IMR-90 (cell line): ENCODE results near the gene GCGR. TPM values are rescaled to one million over a fixed set of nuclear protein-coding genes. Genes with fewer than 3 reads are reported as not detected.

Experiments
- ATAC-seq: fragments of 200-7000 bp; cut with Tn5 transposase; 2 replicates; pipeline ENCODE4 v1.9.1; 2020; ENCODE audit warnings: low read depth, mild to moderate bottlenecking, moderate library complexity
- BruUV-seq: library from RNA; stranded (reverse); fragments of 400-500 nt; replicated peaks from 2 replicates; lab custom pipeline; 2021; lab: Mats Ljungman, UMichigan
- CTCF ChIA-PET: fragments of 300-600 bp; formaldehyde crosslinking; extraction: SDS; loops from one replicate; lab custom pipeline; 2021; ENCODE audit warnings: antibody characterized with exemption; lab: Yijun Ruan, JAX
- POLR2A ChIA-PET: fragments of 300-600 bp; sonication (Branson Sonifier 250); formaldehyde crosslinking; loops from one replicate; lab custom pipeline; 2022; ENCODE audit warnings: antibody characterized with exemption; ENCODE audit not compliant: unreplicated experiment; lab: Charles Lee
- DNase-seq: peaks from one replicate; pipeline ENCODE4 v3.0.0; 2013
- H2AFZ ChIP-seq: replicated peaks from 2 replicates; pipeline ENCODE3; 2013; ENCODE audit warnings: low read length, mild to moderate bottlenecking; ENCODE audit not compliant: poor library complexity
- H2AK5ac ChIP-seq: 2 replicates; pipeline ENCODE4 v1.6.1; 2013; ENCODE audit warnings: low read depth, low read length, inconsistent platforms
- H2AK9ac ChIP-seq: replicated peaks from 2 replicates; pipeline ENCODE3; 2013; ENCODE audit warnings: mild to moderate bottlenecking, low read depth, low read length, moderate library complexity; ENCODE audit not compliant: poor library complexity
- H2BK120ac ChIP-seq: 2 replicates; pipeline ENCODE4 v1.6.1; 2013; ENCODE audit warnings: low read depth, low read length, inconsistent platforms
- H2BK15ac ChIP-seq: 3 replicates; pipeline ENCODE4 v1.6.1; 2013; ENCODE audit warnings: low read depth, low read length, inconsistent platforms
- H2BK20ac ChIP-seq: 2 replicates; pipeline ENCODE4 v1.6.1; 2013; ENCODE audit warnings: low read depth, mild to moderate bottlenecking, inconsistent platforms, low read length, moderate library complexity
- H2BK5ac ChIP-seq: 2 replicates; pipeline ENCODE4 v1.6.1; 2013; ENCODE audit warnings: mild to moderate bottlenecking, low read depth, low read length, inconsistent platforms; ENCODE audit not compliant: poor library complexity, severe bottlenecking
- H3K14ac ChIP-seq: replicated peaks from 2 replicates; pipeline ENCODE4 v1.6.1; 2013; ENCODE audit warnings: low read depth, low read length, inconsistent platforms
- H3K18ac ChIP-seq: 2 replicates; pipeline ENCODE4 v1.6.1; 2013; ENCODE audit warnings: low read depth, low read length, control low read depth
- H3K23ac ChIP-seq: 2 replicates; pipeline ENCODE4 v1.6.1; 2013; ENCODE audit warnings: low read depth, low read length, inconsistent platforms
- H3K27ac ChIP-seq: 2 replicates; pipeline ENCODE4 v1.5.1; 2013; ENCODE audit warnings: mild to moderate bottlenecking, control low read depth, low read length; ENCODE audit not compliant: insufficient read depth
- H3K27me3 ChIP-seq: 2 replicates; pipeline ENCODE4 v1.6.1; 2013; ENCODE audit warnings: low read length; ENCODE audit not compliant: control insufficient read depth, insufficient read depth
- H3K36me3 ChIP-seq: 2 replicates; pipeline ENCODE4 v1.6.1; 2013; ENCODE audit warnings: low read length, mixed read lengths; ENCODE audit not compliant: control insufficient read depth, insufficient read depth
- H3K4ac ChIP-seq: 2 replicates; pipeline ENCODE4 v1.6.1; 2013; ENCODE audit warnings: low read depth, low read length, inconsistent platforms
- H3K4me1 ChIP-seq: 2 replicates; pipeline ENCODE4 v1.6.1; 2013; ENCODE audit warnings: low read length, mixed read lengths; ENCODE audit not compliant: control insufficient read depth, insufficient read depth
- H3K4me2 ChIP-seq: 2 replicates; pipeline ENCODE4 v1.6.1; 2013; ENCODE audit warnings: low read depth, mild to moderate bottlenecking, control low read depth, low read length, moderate library complexity
- H3K4me3 ChIP-seq: 2 replicates; pipeline ENCODE4 v1.5.1; 2013; ENCODE audit warnings: low read depth, mild to moderate bottlenecking, control low read depth, low read length, moderate library complexity; ENCODE audit not compliant: insufficient read depth
- H3K56ac ChIP-seq: 2 replicates; pipeline ENCODE4 v1.6.1; 2013; ENCODE audit warnings: low read length, inconsistent platforms; ENCODE audit not compliant: insufficient read depth; ENCODE audit errors: extremely low read depth
- H3K79me1 ChIP-seq, 2 experiments: 2 replicates each; pipeline ENCODE4 v1.6.1; 2013; ENCODE audit warnings: low read length in 2 of 2, inconsistent platforms in 1 of 2, low read depth in 1 of 2
- H3K9ac ChIP-seq: 2 replicates; pipeline ENCODE4 v1.6.1; 2013; ENCODE audit warnings: low read depth, low read length, control low read depth
- H3K9me1 ChIP-seq: 2 replicates; pipeline ENCODE4 v1.6.1; 2013; ENCODE audit warnings: low read length, inconsistent platforms; ENCODE audit not compliant: insufficient read depth
- H3K9me3 ChIP-seq: 2 replicates; pipeline ENCODE4 v1.6.1; 2013; ENCODE audit warnings: low read length; ENCODE audit not compliant: control insufficient read depth, insufficient read depth
- H4K20me1 ChIP-seq: 2 replicates; pipeline ENCODE4 v1.6.1; 2013; ENCODE audit warnings: low read length, inconsistent platforms; ENCODE audit not compliant: insufficient read depth
- H4K5ac ChIP-seq: 2 replicates; pipeline ENCODE4 v1.6.1; 2013; ENCODE audit warnings: mild to moderate bottlenecking, low read depth, low read length, control low read depth
- H4K8ac ChIP-seq, 2 experiments: 2 replicates each; pipeline ENCODE4 v1.6.1; 2013; ENCODE audit warnings: low read depth in 2 of 2, low read length in 2 of 2, control low read depth in 1 of 2, inconsistent platforms in 1 of 2
- H4K91ac ChIP-seq: 2 replicates; pipeline ENCODE4 v1.6.1; 2013; ENCODE audit warnings: low read depth, low read length, inconsistent platforms; ENCODE audit not compliant: insufficient read depth
- BHLHE40 ChIP-seq: fragments of 150-350 bp; IDR thresholded peaks from 2 replicates; pipeline ENCODE4 v1.6.1; 2016; ENCODE audit warnings: mild to moderate bottlenecking, low read depth, low read length
- CEBPB ChIP-seq: IDR thresholded peaks from 2 replicates; pipeline ENCODE4 v1.6.1; 2012; ENCODE audit warnings: low read depth, low read length, improper control_type of control experiment
- CHD1 ChIP-seq: IDR thresholded peaks from 2 replicates; pipeline ENCODE4 v1.6.1; 2012; ENCODE audit warnings: low read depth, low read length, improper control_type of control experiment
- MAFK ChIP-seq: IDR thresholded peaks from 2 replicates; pipeline ENCODE4 v1.6.1; 2012; ENCODE audit warnings: low read depth, low read length, improper control_type of control experiment
- MAZ ChIP-seq: IDR thresholded peaks from 2 replicates; pipeline ENCODE4 v1.6.1; 2012; ENCODE audit warnings: low read depth, mild to moderate bottlenecking, low read length, improper control_type of control experiment, moderate library complexity, borderline replicate concordance
- MXI1 ChIP-seq: IDR thresholded peaks from 2 replicates; pipeline ENCODE4 v1.6.1; 2012; ENCODE audit warnings: low read depth, mild to moderate bottlenecking, low read length, moderate library complexity, borderline replicate concordance
- NFE2L2 ChIP-seq: fragments of 150-350 bp; IDR thresholded peaks from 2 replicates; pipeline ENCODE4 v1.6.1; 2016; ENCODE audit warnings: low read depth, mild to moderate bottlenecking, low read length
- POLR2A ChIP-seq: IDR thresholded peaks from 2 replicates; pipeline ENCODE4 v1.6.1; 2012; ENCODE audit warnings: mild to moderate bottlenecking, low read depth, low read length
- RAD21 ChIP-seq: IDR thresholded peaks from 2 replicates; pipeline ENCODE4 v1.6.1; 2012; ENCODE audit warnings: low read length, improper control_type of control experiment
- RCOR1 ChIP-seq: IDR thresholded peaks from 2 replicates; pipeline ENCODE4 v1.6.1; 2012; ENCODE audit warnings: mild to moderate bottlenecking, low read length, improper control_type of control experiment; ENCODE audit not compliant: insufficient replicate concordance
- SMC3 ChIP-seq: fragments of 150-350 bp; IDR thresholded peaks from 2 replicates; pipeline ENCODE4 v1.6.1; 2016; ENCODE audit warnings: low read depth, mild to moderate bottlenecking, antibody characterized with exemption, low read length, moderate library complexity
- WGBS, 2 experiments: methylation state at CpG; one replicate each; pipeline versions ENCODE4 v1.1.5 to v1.1.7; 2013; ENCODE audit warnings: missing lambda C conversion rate in 2 of 2; ENCODE audit not compliant: insufficient read length in 1 of 2; ENCODE audit errors: extremely low coverage in 2 of 2; 5-methylcytosine and 5-hydroxymethylcytosine counted together
- dilution Hi-C: fragments of 300-500 bp; cut with HindIII; formaldehyde crosslinking; loops from one replicate; pipeline ENCODE4 v1.14.3; 2018; ENCODE audit warnings: low sequenced_read_pairs; ENCODE audit not compliant: unreplicated experiment
- in situ Hi-C: fragments of 300-500 bp; cut with MboI; formaldehyde crosslinking; loops from 3 replicates; pipeline ENCODE4 v1.14.3; 2019; ENCODE audit warnings: low sequenced_read_pairs, inconsistent platforms, mixed read lengths
- intact Hi-C: fragments of 100-400 bp; cut with micrococcal nuclease; formaldehyde crosslinking; loops from 2 replicates; pipeline ENCODE4 v1.10.0; 2022
- polyA plus RNA-seq, 3 experiments: library from polyadenylated mRNA; depleted of rRNA; stranded (reverse); fragments of >200 nt; gene quantifications; 2 replicates each; pipeline ENCODE4 v1.2.3, GENCODE V29; 2012; ENCODE audit warnings: low replicate concordance in 1 of 3
- total RNA-seq: library from RNA; depleted of rRNA; stranded (reverse); fragments of >200 nt; gene quantifications from 2 replicates; pipeline ENCODE4 v1.2.3, GENCODE V29; 2012
- TF ChIP-seq, protein P1 (sequence below): fragments of 150-350 bp; IDR thresholded peaks from 2 replicates; pipeline ENCODE4 v1.6.1; 2017; ENCODE audit warnings: mild to moderate bottlenecking, antibody characterized with exemption, low read length, low read depth
- TF ChIP-seq, protein P2 (sequence below): fragments of 150-350 bp; IDR thresholded peaks from 2 replicates; pipeline ENCODE4 v1.6.1; 2016; ENCODE audit warnings: low read depth, mild to moderate bottlenecking, low read length, moderate library complexity, borderline replicate concordance
- TF ChIP-seq, protein P3 (sequence below): conservative IDR thresholded peaks from 2 replicates; pipeline ENCODE4 v1.5.1; 2012; ENCODE audit warnings: mild to moderate bottlenecking, low read depth, low read length, improper control_type of control experiment

GCGR gene
- total and polyA plus RNA-seq, 2 of the 4 experiments (the other 2 are of a cell fraction), result not detected

DNA sequence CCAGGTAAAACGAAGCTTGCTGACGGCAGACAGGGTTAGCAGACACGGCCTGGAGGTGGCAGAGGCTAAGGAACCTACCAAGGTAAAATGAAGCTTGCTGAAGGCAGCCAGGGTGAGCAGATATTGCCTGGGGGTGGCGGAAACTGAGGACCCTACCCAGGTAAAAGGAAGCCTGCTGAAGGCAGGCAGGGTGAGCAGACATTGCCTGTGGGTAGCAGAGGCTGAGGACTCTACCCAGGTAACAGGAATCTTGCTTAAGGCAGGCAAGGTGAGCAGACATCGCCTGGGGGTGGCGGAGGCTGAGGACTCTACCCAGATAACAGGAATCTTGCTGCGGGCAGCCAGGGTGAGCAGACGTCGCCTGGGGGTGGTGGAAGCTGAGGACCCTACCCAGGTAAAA, 2.6 kb upstream of the GCGR start:
- Histone ChIP-seq H3K4me1 (no peaks in the 10 kb centered on the region), H2AK5ac (no peak overlapping the region), H2BK20ac (no peak overlapping the region), H3K4me2 (no peak overlapping the region), H3K56ac (no peak overlapping the region), H3K4me3 (no peak overlapping the region), H3K27ac (no peak overlapping the region), H3K18ac (no peak overlapping the region), H3K9ac (no peak overlapping the region), H3K79me1 (no peaks in the 10 kb centered on the region), H3K4ac (no peak overlapping the region), H3K9me3 (peaks cover 8% of the 10 kb centered on the region), H3K23ac (no peak overlapping the region), H2BK15ac (no peak overlapping the region), H3K14ac (no peak overlapping the region), H3K9me1 (no peaks in the 10 kb centered on the region), H2BK5ac (no peak overlapping the region), H2BK120ac (no peak overlapping the region), H2AK9ac (no peak overlapping the region), H3K36me3 (no peaks in the 10 kb centered on the region), H4K8ac (no peak overlapping the region), H4K5ac (no peak overlapping the region), H4K91ac (no peak overlapping the region), H4K20me1 (no peaks in the 10 kb centered on the region), H3K27me3 (peaks cover 62% of the 10 kb centered on the region), H2AFZ (no peak overlapping the region)
- in situ Hi-C loops, result no loop called here
- ATAC-seq (no peak), DNase-seq (no peak)
- TF ChIP-seq, protein P1, sequence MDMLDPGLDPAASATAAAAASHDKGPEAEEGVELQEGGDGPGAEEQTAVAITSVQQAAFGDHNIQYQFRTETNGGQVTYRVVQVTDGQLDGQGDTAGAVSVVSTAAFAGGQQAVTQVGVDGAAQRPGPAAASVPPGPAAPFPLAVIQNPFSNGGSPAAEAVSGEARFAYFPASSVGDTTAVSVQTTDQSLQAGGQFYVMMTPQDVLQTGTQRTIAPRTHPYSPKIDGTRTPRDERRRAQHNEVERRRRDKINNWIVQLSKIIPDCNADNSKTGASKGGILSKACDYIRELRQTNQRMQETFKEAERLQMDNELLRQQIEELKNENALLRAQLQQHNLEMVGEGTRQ, result no peak
- TF ChIP-seq CEBPB (no peak), NFE2L2 (no peak), MAFK (no peak), BHLHE40 (no peak), MXI1 (no peak), POLR2A (no peak), RCOR1 (no peak), SMC3 (no peak), CHD1 (no peak), MAZ (no peak), RAD21 (no peak)
- TF ChIP-seq, protein P2, sequence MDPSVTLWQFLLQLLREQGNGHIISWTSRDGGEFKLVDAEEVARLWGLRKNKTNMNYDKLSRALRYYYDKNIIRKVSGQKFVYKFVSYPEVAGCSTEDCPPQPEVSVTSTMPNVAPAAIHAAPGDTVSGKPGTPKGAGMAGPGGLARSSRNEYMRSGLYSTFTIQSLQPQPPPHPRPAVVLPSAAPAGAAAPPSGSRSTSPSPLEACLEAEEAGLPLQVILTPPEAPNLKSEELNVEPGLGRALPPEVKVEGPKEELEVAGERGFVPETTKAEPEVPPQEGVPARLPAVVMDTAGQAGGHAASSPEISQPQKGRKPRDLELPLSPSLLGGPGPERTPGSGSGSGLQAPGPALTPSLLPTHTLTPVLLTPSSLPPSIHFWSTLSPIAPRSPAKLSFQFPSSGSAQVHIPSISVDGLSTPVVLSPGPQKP, result no peak
- TF ChIP-seq, protein P3, sequence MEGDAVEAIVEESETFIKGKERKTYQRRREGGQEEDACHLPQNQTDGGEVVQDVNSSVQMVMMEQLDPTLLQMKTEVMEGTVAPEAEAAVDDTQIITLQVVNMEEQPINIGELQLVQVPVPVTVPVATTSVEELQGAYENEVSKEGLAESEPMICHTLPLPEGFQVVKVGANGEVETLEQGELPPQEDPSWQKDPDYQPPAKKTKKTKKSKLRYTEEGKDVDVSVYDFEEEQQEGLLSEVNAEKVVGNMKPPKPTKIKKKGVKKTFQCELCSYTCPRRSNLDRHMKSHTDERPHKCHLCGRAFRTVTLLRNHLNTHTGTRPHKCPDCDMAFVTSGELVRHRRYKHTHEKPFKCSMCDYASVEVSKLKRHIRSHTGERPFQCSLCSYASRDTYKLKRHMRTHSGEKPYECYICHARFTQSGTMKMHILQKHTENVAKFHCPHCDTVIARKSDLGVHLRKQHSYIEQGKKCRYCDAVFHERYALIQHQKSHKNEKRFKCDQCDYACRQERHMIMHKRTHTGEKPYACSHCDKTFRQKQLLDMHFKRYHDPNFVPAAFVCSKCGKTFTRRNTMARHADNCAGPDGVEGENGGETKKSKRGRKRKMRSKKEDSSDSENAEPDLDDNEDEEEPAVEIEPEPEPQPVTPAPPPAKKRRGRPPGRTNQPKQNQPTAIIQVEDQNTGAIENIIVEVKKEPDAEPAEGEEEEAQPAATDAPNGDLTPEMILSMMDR, result no peak
- BruUV-seq, result no TSS peak
- 66% methylated on average over 3 of the region's 9 CpGs; no CpG with 5 or more reads in 1 of the 2 experiments for WGBS, 2 experiments
- dilution Hi-C loops, result no loop called here
- intact Hi-C loops, result no loop called here
- ChIA-PET POLR2A (no interaction called here), CTCF (no interaction called here)
